HuH-7 (cell line): ENCODE measurements around the gene BCAS3.
"Not testable (repeated sequence)": the region's sequence is repeated elsewhere in the genome, so short reads cannot be mapped to it uniquely, and the experiment has no call there.

Source experiments
- DNase-seq: peaks from one replicate; pipeline ENCODE4 v3.0.0; 2011; ENCODE audit warnings: low spot score

Gene BCAS3

DNA sequence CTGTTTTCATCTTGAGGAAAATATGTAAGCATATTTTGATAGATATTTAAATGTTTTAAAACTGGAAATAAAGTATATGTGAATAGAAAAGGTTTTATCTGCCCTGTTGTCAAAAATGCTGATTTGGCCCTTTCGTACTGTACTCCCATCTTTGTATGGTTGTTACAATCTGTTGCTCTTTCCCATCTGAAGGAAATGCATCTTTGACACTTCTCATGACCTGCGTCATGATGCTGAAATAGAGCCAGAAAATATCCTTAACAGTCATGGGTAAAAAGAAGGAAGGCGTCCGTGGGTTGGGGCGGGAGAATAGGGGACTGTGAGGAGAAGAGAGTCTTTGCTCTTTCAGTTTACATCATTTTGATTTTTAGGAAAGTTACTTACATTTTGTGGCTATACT, 327.7 kb downstream of the BCAS3 start:
- no peak for DNase-seq

DNA sequence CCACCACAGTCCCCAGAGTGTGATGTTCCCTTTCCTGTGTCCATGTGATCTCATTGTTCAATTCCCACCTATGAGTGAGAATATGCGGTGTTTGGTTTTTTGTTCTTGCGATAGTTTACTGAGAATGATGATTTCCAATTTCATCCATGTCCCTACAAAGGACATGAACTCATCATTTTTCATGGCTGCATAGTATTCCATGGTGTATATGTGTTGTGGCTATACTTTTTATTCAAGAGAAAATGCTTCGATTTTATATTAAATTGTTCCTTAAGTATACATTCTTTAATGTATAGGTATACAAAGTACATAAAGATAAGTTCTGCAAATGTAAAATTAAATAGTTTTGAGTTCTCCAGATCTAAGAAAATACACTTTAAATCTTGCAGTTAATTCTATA, 328.3 kb downstream of the BCAS3 start:
- DNase-seq: not testable (repeated sequence)

DNA sequence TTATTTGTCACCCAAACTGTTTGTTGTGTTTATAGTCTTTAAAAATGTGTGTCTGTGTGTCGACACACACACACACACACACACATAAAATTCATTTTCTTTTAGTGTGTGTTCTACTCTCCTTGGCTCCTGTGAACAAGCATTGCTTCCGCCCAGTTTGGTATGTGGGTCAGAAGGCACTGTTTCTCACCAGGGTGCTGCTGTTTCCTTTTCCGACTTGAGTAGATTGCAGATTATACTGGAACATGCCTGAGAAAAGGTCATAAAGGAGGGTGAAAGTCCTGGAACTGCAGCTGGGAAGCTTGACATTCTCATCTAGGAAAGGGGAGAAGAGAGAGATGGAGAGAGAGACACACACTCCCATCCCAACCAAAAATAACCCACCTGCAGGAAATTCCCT, 330.3 kb downstream of the BCAS3 start:
- DNase-seq: no peak

DNA sequence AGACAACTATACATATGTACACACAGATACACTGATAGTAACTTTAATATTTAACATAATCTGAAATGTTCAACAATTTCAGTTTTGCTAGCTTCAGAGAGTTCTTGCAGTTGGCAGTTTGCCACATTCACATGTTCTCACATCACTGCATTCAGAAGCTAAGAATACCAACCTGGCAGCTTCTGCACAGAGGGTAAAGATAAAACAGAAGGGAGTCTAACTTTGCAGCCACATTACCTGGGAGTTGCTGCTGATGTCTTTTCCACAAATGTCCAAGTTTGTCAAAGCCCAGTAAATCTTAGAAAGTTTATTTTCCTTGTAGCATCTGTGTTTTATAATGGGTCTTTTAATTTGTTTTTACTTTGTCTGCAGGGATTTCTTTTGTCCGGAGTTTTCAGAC, 332.0 kb downstream of the BCAS3 start:
- DNase-seq: no peak

DNA sequence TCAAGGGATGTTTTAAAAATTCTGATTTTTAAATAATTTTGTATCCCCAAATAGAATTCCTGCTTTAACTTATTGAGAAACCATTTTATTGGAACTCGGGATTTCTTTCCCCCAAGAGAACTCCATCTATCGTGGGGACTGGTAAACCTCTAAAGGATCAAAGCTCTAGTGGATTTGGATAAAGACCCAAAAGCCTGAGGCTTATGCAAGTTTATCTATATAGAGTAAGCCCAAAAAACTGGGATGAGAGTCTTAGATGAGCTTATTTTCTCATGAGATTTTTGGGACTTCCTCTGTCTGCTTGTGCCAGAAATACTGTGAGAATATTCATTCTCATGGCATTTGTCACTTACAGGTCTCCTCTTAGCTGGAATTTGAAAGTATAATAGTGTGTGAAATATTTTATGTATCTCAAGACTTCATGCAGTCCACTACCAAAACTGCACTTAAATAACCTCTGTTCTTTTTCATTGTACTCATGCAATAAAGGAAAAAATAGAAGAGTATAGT, 333.1 kb downstream of the BCAS3 start:
- no peak for DNase-seq

DNA sequence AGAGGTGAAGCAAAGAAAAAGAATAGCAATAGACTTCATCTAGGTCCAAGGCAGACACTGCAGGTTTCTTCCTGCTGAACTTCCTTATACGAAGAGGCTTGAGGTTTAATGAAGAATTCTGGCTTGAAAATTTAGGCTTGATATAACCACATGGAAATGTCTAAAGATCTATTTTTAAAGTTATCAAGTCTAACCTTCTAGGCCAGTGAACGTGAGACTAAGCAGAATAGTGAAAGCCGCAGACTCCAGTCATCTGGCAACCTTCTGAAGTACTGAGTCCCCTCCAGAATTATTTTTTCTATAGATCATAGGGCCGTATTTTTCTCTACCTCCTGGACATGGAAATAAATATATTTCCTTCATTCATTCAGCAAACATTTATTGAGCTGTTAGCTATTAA, 333.6 kb downstream of the BCAS3 start:
- DNase-seq: no peak

DNA sequence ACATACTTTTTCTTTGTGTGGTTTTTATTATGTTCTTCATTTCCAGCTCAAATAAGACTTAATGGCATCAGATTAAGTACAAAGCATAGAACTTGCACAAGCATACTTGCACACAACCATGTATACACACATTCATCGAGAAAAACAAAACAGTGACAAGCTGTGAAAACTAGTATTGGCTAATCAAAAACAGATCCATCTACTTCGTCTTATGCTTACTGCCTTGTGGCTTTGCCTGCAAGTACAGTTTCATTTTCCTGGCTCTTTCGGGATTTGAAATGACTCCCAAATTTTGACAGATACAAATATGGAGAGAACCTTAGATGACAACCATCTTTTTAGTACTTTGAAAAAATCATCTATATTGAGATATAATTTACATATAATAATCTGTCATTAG, 338.3 kb downstream of the BCAS3 start:
- no peak for DNase-seq

DNA sequence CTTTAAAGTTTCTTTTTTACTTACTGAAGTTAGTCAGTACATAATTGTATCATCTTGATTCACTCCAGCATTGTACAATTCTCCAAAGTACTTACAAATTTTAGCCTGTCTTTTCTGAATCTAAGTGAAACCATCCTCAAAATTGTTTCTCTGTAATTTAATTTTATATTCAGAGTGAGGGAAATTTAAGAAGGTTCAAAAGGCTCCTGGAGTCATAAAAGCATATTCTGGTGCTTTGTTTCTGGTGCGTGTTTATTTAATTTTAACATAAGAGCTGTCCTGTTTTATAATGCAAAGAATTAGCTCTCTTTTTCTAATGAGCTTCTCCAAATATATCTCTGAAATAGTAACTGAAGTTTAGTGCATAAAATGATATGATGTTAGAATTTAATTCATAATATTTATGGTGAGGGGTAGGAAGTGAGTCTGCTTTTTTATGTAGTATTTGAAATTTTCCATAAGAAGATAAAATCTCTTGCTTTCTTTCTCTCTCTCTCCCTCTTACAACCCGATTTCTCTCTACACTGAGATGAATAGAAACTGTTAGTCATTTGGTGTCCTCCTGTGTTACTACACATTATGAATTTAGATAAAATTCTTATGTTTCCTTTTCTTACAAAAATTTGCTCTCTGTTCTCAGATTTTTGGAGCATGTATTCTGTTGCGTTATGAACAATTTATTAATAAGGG, 339.8 kb downstream of the BCAS3 start:
- DNase-seq: no peak

DNA sequence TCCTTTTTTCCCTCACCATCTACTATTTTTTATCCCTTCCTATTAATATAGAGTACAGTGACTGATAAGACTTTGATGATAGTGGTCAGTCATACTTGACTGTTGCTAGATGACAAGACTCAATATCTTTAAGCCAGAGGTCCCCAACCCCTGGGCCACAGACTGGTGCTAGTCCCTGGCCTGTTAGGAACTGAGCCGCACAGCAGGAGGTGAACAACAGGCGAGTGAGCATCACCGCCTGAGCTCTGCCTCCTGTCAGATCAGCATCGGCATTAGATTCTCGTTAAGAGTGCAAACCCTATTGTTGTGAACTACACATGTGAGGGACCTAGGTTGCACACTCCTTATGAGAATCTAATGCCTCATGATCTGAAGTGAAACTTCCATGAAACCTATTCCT, 341.3 kb downstream of the BCAS3 start:
- no peak for DNase-seq

DNA sequence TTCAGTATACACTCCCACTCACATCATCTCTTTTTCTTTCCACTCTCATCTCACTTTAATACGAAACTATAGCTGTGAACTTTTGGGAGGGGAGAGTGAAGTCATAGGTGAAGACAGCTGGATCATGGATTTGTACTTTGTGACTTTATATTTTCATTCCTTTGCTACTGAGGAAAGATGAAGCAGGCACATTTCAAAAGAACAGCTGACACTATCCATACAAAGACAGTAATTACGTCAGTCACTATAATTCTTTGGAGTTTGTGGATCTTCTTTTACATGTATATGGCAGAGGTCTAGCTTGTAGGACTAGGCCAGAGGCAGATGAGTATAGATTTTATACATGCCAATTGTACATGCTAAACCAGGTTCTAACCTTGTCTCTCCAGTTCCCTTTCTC, 346.3 kb downstream of the BCAS3 start:
- no peak for DNase-seq

DNA sequence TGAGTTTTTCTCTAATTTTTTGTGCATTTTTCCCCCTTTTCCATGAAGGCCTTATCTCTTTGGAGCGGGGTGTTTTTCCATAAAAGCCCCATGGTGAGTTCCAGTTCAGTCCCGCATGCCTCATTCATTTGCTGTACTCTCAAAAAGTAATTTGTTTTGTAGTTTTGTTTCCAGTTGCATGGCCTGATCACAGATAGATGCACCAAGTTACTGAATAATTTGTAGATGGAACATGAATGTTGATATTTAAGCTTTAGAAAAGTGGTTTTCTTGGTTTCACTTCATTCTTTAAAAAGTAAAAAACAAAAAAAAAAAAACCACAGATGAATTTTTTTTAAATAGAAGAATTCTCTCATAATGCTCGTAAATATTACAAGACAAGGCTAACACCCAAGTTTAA, 349.2 kb downstream of the BCAS3 start:
- no peak for DNase-seq

DNA sequence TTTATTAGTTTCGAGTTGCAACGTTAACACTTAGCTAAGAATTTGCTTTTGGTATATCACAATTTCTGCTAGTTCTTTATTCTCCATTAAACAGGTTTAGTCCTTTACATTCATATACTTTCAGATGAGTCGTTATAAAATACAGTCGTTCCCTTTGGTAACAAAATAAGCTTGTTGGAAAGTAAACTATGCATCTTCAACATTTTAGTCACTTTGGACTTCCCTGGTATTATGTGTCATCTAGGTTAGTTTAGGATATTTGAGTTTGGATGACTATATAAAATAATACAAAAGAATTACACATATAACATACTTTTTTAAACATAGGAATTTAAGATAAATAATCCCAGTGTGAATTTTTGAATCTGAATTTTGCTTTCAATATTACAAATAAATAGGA, 351.5 kb downstream of the BCAS3 start:
- DNase-seq: no peak

DNA sequence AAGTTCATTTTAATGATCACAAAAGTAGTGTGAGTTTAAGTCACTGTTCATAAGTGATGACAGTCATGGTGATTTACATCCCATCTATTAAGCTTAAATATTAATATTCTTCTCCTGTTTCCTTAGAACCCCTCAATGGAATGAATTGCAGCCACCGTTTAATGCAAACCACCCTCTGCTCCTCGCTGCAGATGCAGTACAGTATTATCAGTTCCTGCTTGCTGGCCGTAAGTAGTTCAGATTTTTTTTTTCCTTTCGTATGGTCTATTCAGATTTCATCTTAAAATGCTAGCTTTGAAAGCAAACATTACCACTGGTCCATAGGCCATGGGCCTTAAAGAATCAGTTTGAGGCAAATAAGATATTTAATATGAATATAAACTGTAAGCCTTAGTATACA, 363.0 kb downstream of the BCAS3 start:
- DNase-seq: no peak

DNA sequence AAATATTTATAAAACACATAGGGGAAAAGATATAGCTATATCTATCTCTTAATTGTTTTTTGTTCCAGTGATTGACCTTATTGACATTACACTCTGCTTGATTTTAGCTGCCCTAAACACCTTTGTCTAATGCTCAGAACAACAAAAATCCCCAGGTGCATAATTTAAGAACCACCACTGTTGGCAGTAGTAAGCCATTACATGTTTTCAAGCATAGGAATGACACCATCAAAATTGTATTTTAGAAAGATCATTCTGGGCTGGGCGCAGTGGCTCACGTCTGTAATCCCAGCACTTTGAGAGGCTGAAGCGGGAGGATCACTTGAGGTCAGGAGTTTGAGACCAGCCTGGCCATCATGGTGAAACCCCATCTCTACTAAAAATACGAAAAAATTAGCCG, 364.7 kb downstream of the BCAS3 start:
- not testable (repeated sequence) for DNase-seq

DNA sequence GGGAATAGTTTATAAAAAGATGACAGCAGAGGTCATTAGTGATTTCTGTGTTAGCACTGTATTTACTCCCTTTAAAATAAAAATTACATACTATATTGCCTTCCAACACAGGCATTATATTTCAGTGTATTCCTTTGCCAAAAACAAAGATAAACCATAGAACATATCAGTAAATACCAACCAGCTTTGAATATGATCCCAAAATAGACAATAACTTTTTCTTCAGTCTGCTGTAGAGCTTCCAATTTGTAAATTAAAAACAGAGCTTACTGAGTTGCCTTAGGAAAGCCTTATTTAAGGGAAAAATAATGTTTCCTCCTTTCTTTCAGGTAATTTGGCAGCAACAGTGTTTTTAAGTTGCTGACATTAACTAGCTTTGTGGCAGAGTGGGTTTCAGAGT, 369.9 kb downstream of the BCAS3 start:
- DNase-seq: no peak

DNA sequence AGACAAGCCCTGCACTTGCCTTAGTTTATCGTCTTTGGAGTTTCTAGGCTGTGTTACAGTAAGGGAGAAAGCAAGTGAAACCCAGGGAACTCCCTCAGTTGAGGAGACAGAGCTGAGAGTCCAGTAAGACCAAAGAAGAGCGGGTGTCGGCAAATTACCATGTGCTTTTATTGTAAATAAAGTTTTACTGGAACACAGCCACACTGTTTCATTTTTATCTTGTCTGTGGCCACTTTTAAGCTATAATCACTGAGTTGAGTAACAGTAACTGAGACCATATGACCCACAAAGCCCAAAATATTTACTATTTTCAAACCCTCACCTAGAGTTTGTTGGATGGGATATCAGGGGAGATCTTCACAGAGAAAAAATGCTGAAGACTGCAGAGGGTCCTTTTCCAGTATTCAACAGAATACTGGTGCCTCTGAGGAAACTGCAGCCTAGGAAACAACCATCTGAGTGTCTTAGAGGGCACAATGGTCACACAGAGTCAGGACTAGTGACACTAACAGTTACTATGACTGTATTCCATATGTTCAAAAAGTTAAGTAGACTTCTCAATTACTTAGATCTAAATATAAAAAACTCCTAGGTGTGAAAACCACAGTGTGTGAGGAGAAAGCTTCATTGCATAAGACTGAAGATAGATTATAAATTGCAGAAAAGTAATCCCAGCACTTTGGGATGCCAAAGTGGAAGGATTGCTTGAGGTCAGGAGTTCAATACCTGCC, 370.9 kb downstream of the BCAS3 start:
- no peak for DNase-seq

DNA sequence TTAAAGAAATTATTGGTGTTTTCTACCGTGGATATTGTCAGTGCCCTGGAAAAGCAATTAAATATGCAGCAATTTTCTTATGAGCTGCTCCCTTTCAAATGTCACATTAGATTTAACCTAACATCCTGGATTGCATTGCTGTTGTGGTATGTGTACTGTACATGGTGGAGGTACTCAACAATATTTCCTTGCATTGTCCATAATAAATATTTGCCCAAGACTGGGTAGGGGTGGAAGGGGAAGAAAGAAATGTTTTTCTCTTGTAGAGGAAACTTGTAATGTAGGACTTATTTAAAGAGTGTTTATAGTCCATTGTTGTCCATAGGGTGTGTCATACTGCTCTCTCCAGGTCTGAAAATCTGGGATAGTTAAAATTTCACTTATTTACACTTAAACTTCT, 375.8 kb downstream of the BCAS3 start:
- no peak for DNase-seq

DNA sequence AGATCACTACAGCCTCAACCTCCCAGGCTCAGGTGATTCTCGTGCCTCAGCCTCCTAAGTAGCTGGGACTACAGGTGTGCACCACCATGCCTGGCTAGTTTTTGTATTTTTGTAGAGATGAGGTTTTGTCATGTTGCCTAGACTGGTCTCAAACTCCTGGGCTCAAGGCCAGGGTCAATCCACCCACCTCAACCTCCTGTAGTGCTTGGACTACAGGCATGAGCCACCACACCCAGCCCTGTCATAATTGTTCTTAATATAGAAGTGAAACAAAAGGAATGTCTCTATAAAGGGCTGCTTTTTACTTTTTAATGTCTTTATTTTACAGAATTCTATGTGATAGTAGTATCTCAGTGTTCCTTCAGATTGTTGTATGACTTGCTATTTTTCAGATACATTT, 376.8 kb downstream of the BCAS3 start:
- DNase-seq: no peak

DNA sequence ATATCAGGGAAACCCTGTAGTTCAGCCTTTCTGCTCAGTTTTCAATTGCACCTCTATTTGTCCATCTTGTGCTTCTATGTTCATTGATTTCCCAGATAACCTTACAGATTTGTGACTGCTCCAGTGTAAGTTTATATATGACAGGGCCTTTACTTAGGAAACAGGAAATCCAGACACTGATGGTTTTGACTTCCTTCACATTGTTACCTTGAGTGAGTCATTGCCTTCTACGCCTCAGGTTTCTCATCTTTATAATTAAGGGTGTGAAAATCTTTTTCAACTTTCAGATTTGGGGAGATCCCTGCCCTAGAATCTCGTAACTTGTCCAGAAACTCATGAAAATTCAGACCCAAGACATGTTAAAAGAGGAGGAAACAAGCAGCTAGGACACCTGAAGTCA, 379.6 kb downstream of the BCAS3 start:
- DNase-seq: no peak

DNA sequence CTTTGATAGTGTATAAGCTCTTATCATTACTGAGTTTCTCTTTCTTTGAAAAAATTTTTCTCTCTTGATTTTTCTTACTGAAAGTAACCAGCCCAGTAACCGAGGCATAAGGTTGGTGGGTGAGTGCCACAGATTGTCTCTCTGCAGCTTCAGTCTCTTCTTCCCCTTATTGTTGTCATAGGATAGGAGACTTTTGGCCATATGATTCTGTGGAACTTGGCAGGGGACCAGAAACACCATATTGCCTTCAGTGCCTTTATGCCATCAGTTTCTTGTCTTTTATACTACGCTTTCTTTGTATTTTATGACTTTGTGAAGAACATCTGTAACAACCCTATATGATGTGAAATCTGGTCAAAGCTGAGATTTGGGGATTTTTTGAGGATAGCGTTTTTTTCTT, 380.4 kb downstream of the BCAS3 start:
- DNase-seq: no peak

DNA sequence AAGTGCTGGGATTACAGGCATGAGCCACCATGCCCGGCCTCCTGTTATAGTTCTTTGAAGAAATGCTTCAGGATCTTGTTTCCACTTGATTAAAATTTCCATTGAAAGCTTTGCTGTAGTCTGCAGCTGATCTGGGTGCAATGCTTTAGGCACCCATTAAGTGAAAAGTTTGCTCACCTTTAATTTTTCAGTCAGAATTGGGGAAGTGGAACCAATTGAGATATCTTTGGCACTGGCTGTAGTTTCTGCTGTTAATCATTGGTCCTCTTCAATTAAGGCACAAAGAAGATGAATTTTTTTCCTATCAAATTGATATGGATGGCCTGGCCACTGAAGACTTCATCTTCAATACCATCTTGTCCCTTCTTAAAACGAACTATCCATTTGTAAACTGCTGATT, 385.9 kb downstream of the BCAS3 start:
- DNase-seq: no peak

DNA sequence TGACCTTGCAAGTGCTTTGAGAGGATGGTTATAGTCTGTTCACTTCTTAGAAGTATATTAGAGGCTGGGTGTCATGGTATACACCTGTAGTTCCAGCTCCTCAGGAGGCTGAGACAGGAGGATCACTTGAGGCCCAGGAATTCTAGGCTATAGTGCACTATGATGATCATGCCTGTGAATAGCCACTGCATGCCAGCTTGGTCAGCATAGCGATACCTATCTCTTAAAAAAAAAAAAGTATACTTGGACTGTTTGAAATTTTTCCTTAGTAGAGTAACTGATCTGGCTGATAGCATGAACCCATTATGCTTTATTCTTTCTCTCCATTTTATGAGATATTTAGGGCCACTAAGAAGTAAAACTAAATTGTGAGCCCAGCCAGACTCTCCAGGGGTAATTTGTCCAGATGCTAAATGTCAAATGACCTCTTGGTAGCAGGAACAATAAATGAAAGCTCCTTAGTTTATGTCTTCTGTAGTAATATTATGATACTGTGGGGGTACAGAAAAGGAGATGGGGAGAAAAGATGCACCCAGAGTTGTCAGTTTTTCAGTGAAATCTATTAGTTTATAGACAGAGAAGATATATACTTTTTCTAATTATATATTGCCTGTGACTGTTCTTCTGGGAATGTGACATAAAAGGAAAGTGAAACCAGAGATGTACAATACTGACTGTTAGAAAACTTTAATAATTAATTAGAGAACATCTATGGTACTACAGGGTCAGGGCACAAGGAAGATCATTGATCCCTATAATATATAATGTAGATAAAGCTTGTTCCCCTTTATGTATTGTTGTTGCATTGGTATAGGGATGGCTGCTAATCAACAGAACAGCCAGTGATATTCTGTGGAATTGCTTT, 386.7 kb downstream of the BCAS3 start:
- no peak for DNase-seq

DNA sequence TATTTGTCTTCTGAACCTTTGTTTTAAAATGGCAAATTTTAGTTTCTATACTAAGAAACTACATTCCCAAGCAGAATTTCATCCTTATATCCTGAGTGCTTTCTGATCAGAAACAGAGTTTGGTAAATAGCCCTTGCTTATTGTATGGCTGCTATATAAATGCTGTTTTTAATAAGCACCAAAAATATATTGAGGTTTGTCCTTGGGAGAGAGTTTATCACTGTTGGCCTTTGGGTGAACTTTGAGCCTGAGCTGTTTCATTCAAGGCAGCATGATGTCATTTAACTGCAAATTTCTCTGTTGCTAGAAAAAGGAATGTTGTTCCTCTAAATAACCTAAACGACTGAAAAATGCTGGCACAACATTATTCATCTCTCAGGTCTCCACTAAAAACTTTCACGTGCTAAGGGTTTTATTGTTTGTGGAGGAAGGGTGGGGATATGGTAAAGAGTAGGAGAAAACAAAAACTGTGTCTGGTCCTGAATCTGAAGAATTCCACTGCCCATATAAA, 387.7 kb downstream of the BCAS3 start:
- peak; percentile 62 for DNase-seq
